ENCODE results near the gene JDP2.
"Not testable (repeated sequence)": the region's sequence is repeated elsewhere in the genome, so short reads cannot be mapped to it uniquely, and the experiment has no call there.

Gene JDP2

GRCh38 chr14:75457648-75458165, 29.9 kb downstream of the JDP2 start:
- no peak for DNase-seq

- no peak for DNase-seq
Measured at GRCh38 chr14:75458305-75458704, 30.5 kb downstream of the JDP2 start.

GRCh38 chr14:75459099-75459741, 31.4 kb downstream of the JDP2 start:
- peak; percentile 13 to 18 for DNase-seq

- DNase-seq, result no peak
Measured at GRCh38 chr14:75459791-75460190, 32.0 kb downstream of the JDP2 start.

DNA sequence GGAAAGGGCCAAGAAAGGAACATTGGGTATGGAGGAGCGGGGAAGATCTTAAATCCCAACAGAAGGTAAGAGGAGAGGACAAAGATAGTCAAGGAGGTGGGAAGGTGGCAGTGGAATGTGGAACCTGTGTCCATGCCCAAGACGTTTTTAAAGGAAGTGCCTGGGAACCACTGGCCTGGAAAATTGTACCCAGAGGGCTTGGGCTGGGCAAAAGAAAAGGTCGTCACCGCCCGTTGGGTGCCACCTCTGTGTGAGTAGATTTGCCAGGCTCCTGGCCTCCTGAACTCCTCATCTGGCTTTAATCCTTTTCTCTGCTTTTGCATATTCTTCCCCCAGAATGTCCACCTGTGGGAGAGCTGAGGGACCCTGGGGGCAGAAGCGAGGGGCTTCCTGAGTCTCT, 32.6 kb downstream of the JDP2 start:
- DNase-seq, result no peak

GRCh38 chr14:75461303-75461702, 33.5 kb downstream of the JDP2 start:
- DNase-seq, result no peak

- no peak for DNase-seq
Measured at GRCh38 chr14:75461755-75462349, 34.0 kb downstream of the JDP2 start.

DNA sequence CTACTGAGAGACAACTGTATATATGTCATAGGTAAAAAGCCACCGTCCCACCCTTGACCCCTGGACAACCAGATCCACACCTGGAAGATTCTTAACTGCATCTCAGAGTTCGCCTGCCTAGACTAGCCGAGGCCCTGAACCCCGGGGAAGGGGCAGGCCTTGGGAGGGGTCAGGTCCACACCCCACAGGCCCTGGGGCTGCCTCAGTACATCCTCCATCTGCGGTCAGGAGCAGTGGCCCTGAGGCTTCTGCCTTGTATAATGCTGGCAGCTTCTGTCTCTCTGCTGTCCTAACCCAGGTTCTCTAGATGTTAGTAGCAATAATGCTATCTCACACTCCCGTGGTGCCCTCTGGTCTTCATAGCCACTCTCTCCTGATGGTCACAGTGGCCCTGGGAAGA, 36.8 kb downstream of the JDP2 start:
- DNase-seq, result no peak

GRCh38 chr14:75467763-75468162, 39.9 kb downstream of the JDP2 start:
- DNase-seq, result no peak

- DNase-seq, result no peak
Measured at GRCh38 chr14:75469164-75469563, 41.3 kb downstream of the JDP2 start.

DNA sequence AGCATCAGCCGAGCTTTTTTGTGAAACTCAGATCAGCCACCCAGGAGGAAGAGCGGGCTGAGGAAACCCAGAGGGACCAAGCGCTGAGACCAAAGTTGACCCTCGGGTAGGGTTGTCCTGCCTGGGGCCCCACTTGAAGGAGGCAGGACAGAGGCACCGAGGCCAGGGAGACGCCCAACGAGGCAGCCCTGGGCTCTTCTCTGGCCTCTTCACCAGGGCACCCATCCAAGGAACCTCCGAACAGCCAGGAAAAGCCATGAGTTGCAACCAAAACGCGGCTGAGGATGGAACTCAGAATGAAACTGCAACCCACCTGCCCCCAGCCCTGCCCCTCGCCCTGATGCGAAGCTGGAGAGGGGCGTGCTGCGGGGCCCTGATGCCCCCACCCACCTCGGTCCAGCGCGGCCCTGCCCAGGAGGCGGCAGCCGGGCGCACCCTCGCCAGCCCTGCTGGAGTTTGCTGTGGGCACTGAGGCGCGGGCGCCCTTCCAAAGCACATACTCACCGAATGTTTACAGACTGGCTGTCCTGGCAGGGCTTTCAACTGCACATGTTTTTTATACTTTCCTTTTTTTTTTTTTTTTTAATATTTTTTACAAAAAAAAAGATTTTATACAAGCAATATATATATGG, 41.9 kb downstream of the JDP2 start:
- DNase-seq, result no peak

DNA sequence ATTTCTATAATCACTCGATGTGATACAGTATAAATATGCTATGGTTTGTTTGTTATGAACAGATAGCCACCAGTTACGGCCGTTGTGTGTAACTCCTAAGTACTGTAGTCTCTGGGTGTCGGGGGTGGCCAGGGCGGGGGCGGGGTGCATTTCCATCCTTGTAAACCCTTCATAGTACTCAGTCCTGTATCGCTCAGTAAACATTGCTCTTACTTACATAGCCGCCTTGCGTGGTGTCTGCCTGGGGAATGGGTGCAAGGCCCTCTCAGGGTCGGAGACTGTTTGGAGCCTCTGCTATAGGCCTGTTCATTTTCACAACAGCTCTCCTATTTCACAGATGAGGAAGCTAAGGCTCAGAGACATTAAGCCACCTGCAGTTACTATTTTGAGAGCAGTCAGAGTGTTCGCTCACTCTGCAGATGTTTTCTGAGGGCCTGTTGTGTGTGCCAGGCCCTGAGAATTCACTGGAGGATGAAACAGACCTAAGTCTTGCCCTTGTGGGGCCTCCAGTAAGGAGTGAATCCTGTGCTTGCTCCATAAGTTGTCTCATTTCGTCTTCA, 42.5 kb downstream of the JDP2 start:
- DNase-seq, result no peak

DNA sequence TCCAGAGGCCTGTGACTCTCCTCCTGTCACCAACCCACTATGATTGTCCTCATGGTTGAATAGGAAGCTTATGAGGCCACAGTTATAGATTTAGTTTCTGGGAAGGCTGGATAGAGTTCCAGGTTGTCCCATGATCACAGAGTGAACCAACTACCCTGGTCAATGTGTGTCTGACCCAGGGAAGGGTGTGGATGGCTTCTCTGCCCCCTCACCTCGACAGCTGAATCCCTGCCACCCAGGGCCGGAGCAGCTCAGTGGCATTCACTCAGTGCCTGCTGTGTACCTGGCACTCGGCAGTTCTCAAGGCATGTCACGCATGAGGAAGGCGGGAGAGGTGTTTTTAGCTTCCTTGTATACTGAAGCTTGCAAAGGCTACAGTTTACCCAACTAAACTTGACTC, 43.2 kb downstream of the JDP2 start:
- DNase-seq, result no peak

DNA sequence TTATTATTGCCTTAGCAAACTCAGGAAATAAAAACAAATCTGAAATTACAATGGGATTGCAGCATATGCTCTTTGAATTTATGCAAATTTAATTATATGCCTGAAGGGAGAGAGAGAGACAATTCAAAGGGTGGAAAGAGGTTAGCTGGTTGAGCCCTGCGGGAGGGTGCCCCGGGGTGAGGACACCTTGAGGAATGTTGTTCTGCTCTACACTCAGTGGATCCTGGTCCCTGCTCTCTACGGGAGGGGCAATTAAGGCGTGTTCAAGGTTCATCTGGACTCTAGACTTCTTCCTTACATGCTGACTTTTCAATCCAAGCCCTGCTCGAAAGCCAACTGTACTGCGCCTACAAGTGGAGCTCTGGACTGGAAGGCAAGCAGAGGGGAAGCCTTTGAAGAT, 46.3 kb downstream of the JDP2 start:
- not testable (repeated sequence) for DNase-seq

- no peak for DNase-seq
Measured at GRCh38 chr14:75476274-75476995, 48.6 kb downstream of the JDP2 start.

- no peak for DNase-seq
Measured at GRCh38 chr14:75477881-75478280, 50.1 kb downstream of the JDP2 start.

GRCh38 chr14:75479770-75480600, 52.2 kb downstream of the JDP2 start:
- DNase-seq, result no peak

DNA sequence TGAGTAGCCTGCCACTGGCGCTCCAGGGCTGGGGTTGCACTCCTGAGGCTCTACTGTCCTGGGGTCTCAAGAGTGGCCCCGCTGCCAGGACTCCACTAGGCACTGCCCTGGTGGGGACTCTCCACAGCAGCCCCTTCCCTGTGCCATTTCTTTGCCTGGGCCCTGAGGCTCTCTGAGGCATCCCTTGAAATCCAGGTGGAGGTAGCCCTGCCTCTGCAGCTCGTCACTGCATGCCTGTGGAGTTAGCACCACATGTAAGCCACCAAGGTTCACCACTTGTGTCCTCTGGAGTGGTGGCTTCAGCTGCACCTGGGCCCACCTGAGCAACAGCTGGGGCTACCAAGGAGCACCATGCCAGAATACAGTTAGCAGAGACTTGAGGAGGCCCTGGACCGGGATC, 54.5 kb downstream of the JDP2 start:
- no peak for DNase-seq

DNA sequence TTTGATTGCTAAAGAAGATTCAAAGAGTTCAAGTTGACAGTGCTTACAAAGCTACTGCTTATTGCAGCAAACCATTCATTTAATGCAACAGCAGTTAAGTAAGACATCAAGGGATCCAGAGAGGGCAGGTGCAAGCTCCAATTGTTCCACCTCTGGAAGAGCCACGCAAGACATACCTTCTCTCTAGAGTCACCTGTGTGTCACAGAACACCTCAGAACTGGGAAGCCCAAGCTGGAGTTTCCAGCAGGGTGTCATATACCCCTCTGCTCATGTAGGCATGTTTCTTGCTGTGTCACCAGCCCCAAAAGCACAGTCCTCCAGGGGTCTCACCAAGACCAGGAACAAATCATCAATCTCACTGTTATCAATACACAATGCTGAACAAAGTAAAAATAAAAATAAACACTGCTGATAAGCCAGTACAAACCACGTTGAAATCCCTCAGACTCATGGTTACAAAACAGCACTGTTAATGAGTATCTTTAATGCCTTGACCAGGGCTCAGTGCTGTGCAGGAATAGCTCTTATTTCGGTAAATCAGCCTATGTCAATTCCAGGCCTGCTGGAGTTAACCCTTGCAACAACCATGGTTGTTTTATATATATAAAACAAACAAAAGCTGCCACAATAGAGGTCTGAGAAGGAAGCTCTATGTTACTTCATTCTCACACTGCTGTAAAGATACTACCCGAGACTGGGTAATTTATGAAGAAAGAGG, 57.0 kb downstream of the JDP2 start:
- no peak for DNase-seq

GRCh38 chr14:75486318-75486717, 58.5 kb downstream of the JDP2 start:
- no peak for DNase-seq

DNA sequence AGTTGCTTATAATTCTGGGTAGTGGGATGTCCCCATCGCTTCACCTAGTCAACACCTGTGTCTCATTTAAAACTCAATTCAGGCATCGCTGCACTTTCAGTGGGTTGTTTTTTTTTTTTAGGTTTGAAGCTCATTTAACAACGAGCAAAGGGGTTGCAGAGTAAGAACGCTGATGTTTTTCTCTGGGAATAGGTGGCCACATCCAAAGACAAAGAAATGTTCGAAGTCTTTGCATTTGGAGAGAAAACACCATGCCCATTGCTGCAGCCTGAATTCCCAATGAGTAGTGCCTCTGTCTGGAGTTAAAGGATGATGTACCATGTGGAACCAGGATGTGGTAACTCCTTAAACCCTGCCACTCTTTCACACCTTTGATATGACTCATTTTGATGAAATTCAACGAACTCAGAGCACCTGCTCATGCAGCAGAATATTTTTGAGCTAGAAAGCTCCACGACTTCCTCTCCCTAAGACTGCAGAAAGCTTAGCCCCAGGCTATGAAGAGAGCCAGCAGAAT, 59.4 kb downstream of the JDP2 start:
- peak in 1 of 2 donors; percentile 17 for DNase-seq

- DNase-seq, result no peak
Measured at GRCh38 chr14:75489480-75489837, 61.6 kb downstream of the JDP2 start.

Measured in CD4-positive, alpha-beta T cell treated with Interleukin-1 beta for 1 hour (primary cell).